Measurements from ENCODE around the gene S100A1. TPM values are rescaled to one million over a fixed set of nuclear protein-coding genes. Genes with fewer than 3 reads are reported as not detected.

Gene S100A1
- total and polyA plus RNA-seq, 2 of the 13 experiments (the other 11 are each of a cell fraction or from before 2014, with no cell fraction given): 120 to 251 TPM

DNA sequence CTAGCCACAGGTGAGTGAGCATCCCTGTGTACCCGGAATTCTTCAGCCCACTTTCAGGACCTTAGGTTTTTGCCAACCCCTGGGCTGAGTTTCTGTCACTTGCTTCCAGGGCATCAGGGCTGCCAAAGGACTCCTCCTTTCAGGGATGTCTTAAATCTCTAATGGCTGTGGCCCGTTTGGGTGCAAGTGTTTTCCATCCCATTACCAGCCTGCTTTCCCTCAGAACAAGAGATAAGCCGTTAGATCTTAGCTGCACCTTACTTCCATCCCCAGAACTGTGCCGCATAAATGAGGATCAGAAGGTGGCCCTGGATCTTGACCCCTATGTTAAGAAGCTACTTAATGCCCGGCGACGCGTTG is 30.9 kb downstream of the S100A1 start:
- no peaks in the 10 kb centered on the region for H3K9me3 ChIP-seq (ENCODE audit: low read length)
- H3K36me3 ChIP-seq (replicated peaks in 1 of 2; ENCODE audit: control insufficient read depth in 1 of 2, insufficient read depth in 2 of 2, low read length in 2 of 2): peaks cover 6 to 32% of the 10 kb centered on the region in 2 experiments
- peak overlapping the region; percentile 93 for H3K4me2 ChIP-seq (ENCODE audit: low read depth, low read length)
- CTCF ChIA-PET (ENCODE audit: low intra/inter-chr PET ratio, low total read pairs): no interaction called here
- peaks cover 34% of the 10 kb centered on the region for H3K4me1 ChIP-seq (ENCODE audit: insufficient read depth, low read length)
- no peaks in the 10 kb centered on the region; a peak in 1 of 5 replicates for H3K27me3 ChIP-seq (ENCODE audit: control insufficient read depth in 1 of 2, insufficient read depth in 2 of 2, low read length in 2 of 2)
- peaks cover 12% of the 10 kb centered on the region for H3K79me2 ChIP-seq (ENCODE audit: insufficient read depth, low read length)
- BruUV-seq (replicated peaks): no TSS peak
- H2AFZ ChIP-seq (ENCODE audit: low read length): no peak overlapping the region
- H3K4me3 ChIP-seq (replicated peaks in 1 of 3; ENCODE audit: insufficient read depth in 1 of 3, low read depth in 2 of 3, low read length in 3 of 3): peak overlapping the region; percentile 80 to 96 (median 91)
- TF ChIP-seq PCBP1 (IDR thresholded peaks at IDR 0.05; ENCODE audit: borderline replicate concordance, low read depth, low read length): no peak
- TF ChIP-seq, protein P1, sequence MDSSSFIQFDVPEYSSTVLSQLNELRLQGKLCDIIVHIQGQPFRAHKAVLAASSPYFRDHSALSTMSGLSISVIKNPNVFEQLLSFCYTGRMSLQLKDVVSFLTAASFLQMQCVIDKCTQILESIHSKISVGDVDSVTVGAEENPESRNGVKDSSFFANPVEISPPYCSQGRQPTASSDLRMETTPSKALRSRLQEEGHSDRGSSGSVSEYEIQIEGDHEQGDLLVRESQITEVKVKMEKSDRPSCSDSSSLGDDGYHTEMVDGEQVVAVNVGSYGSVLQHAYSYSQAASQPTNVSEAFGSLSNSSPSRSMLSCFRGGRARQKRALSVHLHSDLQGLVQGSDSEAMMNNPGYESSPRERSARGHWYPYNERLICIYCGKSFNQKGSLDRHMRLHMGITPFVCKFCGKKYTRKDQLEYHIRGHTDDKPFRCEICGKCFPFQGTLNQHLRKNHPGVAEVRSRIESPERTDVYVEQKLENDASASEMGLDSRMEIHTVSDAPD (CRISPR knock-in tag; IDR thresholded peaks at IDR 0.05): 0 out of 2 replicates have a peak, but pooled peaks have one; percentile 25
- intact Hi-C loops (cut with micrococcal nuclease; ENCODE audit: unreplicated experiment): no loop called here
- POLR2A ChIA-PET: interaction anchor here (0.8 to 2.3 kb wide), 6 partner anchors 11 to 69 kb away, joined by 3 to 18 read pairs (median 4); partner anchors contain the start of genes CHTOP, INTS3 and S100A13
- FAIRE-seq: no peak
- peak overlapping the region; percentile 78 for H3K9ac ChIP-seq (ENCODE audit: insufficient read depth, low read depth, low read length)
- WGBS (ENCODE audit: low lambda C conversion rate): 41% methylated on average over 8 of the region's 8 CpGs
- ATAC-seq: peak; percentile 3; the same call in 1 of the 3 replicates
- in situ Hi-C loops (cut with HindIII; ENCODE audit: extremely low pct_ligation_motif_present, low pct_unique_long_range_greater_than_20kb): no loop called here
- no peaks in the 10 kb centered on the region for H4K20me1 ChIP-seq (ENCODE audit: insufficient read depth, low read length)
- peak overlapping the region; percentile 62 for H3K27ac ChIP-seq (ENCODE audit: extremely low read length, insufficient read depth, low read length)
- DNase-seq (ENCODE audit: low spot score): no peak

DNA sequence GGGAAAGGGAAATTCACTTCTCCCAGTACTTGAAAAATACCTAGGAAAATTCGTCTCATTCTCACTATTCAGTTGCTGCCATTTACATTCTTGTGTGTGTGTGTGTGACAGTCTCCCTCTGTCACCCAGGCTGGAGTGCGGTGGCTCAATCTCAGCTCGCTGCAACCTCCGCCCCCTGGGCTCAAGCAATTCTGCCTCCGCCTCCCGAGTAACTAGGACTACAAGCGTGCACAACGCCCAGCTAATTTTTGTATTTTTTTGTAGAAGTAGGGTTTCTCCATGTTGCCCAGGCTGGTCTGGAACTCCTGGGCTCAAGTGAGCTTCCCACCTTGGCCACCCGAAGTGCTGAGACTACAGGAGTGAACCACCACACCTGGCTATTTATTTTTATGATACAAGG is 31.4 kb downstream of the S100A1 start:
- no peak for TF ChIP-seq NR1H2 (CRISPR knock-in tag; IDR thresholded peaks at IDR 0.05; ENCODE audit: borderline replicate concordance, low read depth)
- no peak for TF ChIP-seq POLR2A (IDR thresholded peaks at IDR 0.05; ENCODE audit: insufficient read depth in 1 of 2, low read depth in 2 of 2, low read length in 2 of 2)
- DNase-seq (ENCODE audit: low spot score): no peak
- Histone ChIP-seq H3K27ac (ENCODE audit: extremely low read length, insufficient read depth, low read length) (no peak overlapping the region), H3K27me3 (ENCODE audit: control insufficient read depth in 1 of 2, insufficient read depth in 2 of 2, low read length in 2 of 2) (no peaks in the 10 kb centered on the region; a peak in 1 of 5 replicates), H3K36me3 (replicated peaks in 1 of 2; ENCODE audit: control insufficient read depth in 1 of 2, insufficient read depth in 2 of 2, low read length in 2 of 2) (peaks cover 10 to 37% of the 10 kb centered on the region in 2 experiments), H3K4me1 (ENCODE audit: insufficient read depth, low read length) (peaks cover 29% of the 10 kb centered on the region), H3K4me2 (ENCODE audit: low read depth, low read length) (peak overlapping the region; percentile 93), H2AFZ (ENCODE audit: low read length) (no peak overlapping the region), H3K9me3 (ENCODE audit: low read length) (no peaks in the 10 kb centered on the region), H3K79me2 (ENCODE audit: insufficient read depth, low read length) (peaks cover 12% of the 10 kb centered on the region), H4K20me1 (ENCODE audit: insufficient read depth, low read length) (no peaks in the 10 kb centered on the region), H3K4me3 (replicated peaks in 1 of 3; ENCODE audit: insufficient read depth in 1 of 3, low read depth in 2 of 3, low read length in 3 of 3) (peak overlapping the region; percentile 80 to 96 (median 91); a peak in 5 of 6 replicates), H3K9ac (ENCODE audit: insufficient read depth, low read depth, low read length) (peak overlapping the region; percentile 78)
- FAIRE-seq: no peak
- 84% methylated on average over 9 of the region's 9 CpGs for WGBS (ENCODE audit: low lambda C conversion rate)
- ChIA-PET CTCF (ENCODE audit: low intra/inter-chr PET ratio, low total read pairs) (no interaction called here), POLR2A (interaction anchor here (0.8 to 2.3 kb wide), 3 partner anchors 12 to 28 kb away, joined by 3 to 18 read pairs (median 9); partner anchors contain the start of gene CHTOP)
- BruUV-seq (replicated peaks): no TSS peak
- no peak for ATAC-seq
- intact Hi-C loops (cut with micrococcal nuclease; ENCODE audit: unreplicated experiment): no loop called here
- in situ Hi-C loops (cut with HindIII; ENCODE audit: extremely low pct_ligation_motif_present, low pct_unique_long_range_greater_than_20kb): no loop called here
